ENCODE data around the gene FAM227B. TPM values are rescaled to one million over a fixed set of nuclear protein-coding genes. Genes with fewer than 3 reads are reported as not detected.
"Not testable (repeated sequence)": the region's sequence is repeated elsewhere in the genome, so short reads cannot be mapped to it uniquely, and the experiment has no call there.

FAM227B gene
- total RNA-seq (ENCODE audit: unreplicated experiment) = 3.8 TPM
- long read RNA-seq, partial matches to known transcripts = 0 of 1 reads
- long read RNA-seq, other reads (novel, unspliced or antisense) = 1 of 1 reads

- peak; percentile 93 for DNase-seq (ENCODE audit: low spot score)
- Mint-ChIP-seq H3K27me3 (ENCODE audit: unreplicated experiment) (peaks cover 2% of the 10 kb centered on the region), H3K36me3 (ENCODE audit: low read depth, unreplicated experiment) (peaks cover 18% of the 10 kb centered on the region), H3K4me1 (ENCODE audit: unreplicated experiment) (peaks cover 16% of the 10 kb centered on the region), H3K27ac (ENCODE audit: unreplicated experiment) (peak within 1 kb of the TSS; percentile 98), H3K4me3 (ENCODE audit: unreplicated experiment) (peak within 1 kb of the TSS; percentile 96), H3K9me3 (ENCODE audit: unreplicated experiment) (no peaks in the 10 kb centered on the region)
- no peak for TF ChIP-seq CTCF (IDR thresholded peaks at IDR 0.05; ENCODE audit: unreplicated experiment)
These were observed at the start of gene FAM227B, which contains the start of gene DTWD1 for GRCh38 chr15:49620658-49621368. Gene FAM227B, minus strand, starts transcription at chr15:49620818. Its CDS starts 5,647 bp downstream, at chr15:49615171. Gene DTWD1, plus strand, starts transcription at chr15:49621048. Its CDS starts 4,120 bp downstream, at chr15:49625168.

- H3K36me3 Mint-ChIP-seq (ENCODE audit: low read depth, unreplicated experiment) = no peaks in the 10 kb centered on the region
- no peak overlapping the region for H3K27ac Mint-ChIP-seq (ENCODE audit: unreplicated experiment)
- no peaks in the 10 kb centered on the region for H3K9me3 Mint-ChIP-seq (ENCODE audit: unreplicated experiment)
- no peak for TF ChIP-seq CTCF (IDR thresholded peaks at IDR 0.05; ENCODE audit: unreplicated experiment)
- no peak for DNase-seq (ENCODE audit: low spot score)
- peaks cover 3% of the 10 kb centered on the region for H3K27me3 Mint-ChIP-seq (ENCODE audit: unreplicated experiment)
- no peaks in the 10 kb centered on the region for H3K4me1 Mint-ChIP-seq (ENCODE audit: unreplicated experiment)
- H3K4me3 Mint-ChIP-seq (ENCODE audit: unreplicated experiment) = no peak overlapping the region
These were observed 48.7 kb upstream of the FAM227B start for GRCh38 chr15:49669288-49669687.

- H3K4me1 Mint-ChIP-seq (ENCODE audit: unreplicated experiment); DNase-seq (ENCODE audit: low spot score); H3K27ac Mint-ChIP-seq (ENCODE audit: unreplicated experiment); H3K4me3 Mint-ChIP-seq (ENCODE audit: unreplicated experiment); H3K36me3 Mint-ChIP-seq (ENCODE audit: low read depth, unreplicated experiment); H3K27me3 Mint-ChIP-seq (ENCODE audit: unreplicated experiment); H3K9me3 Mint-ChIP-seq (ENCODE audit: unreplicated experiment): not testable (repeated sequence)
These were observed 45.9 kb upstream of the FAM227B start for GRCh38 chr15:49666486-49666885.

- no peaks in the 10 kb centered on the region for H3K36me3 Mint-ChIP-seq (ENCODE audit: low read depth, unreplicated experiment)
- no peaks in the 10 kb centered on the region for H3K4me1 Mint-ChIP-seq (ENCODE audit: unreplicated experiment)
- H3K27me3 Mint-ChIP-seq (ENCODE audit: unreplicated experiment) = peaks cover 5% of the 10 kb centered on the region
- H3K27ac Mint-ChIP-seq (ENCODE audit: unreplicated experiment) = no peak overlapping the region
- H3K4me3 Mint-ChIP-seq (ENCODE audit: unreplicated experiment) = no peak overlapping the region
- TF ChIP-seq CTCF (IDR thresholded peaks at IDR 0.05; ENCODE audit: unreplicated experiment) = no peak
- DNase-seq (ENCODE audit: low spot score) = no peak
- no peaks in the 10 kb centered on the region for H3K9me3 Mint-ChIP-seq (ENCODE audit: unreplicated experiment)
These were observed 44.1 kb upstream of the FAM227B start for GRCh38 chr15:49664716-49665115.

GRCh38 chr15:49656734-49657133 is 36.1 kb upstream of the FAM227B start:
- DNase-seq (ENCODE audit: low spot score) = no peak
- Mint-ChIP-seq H3K27me3 (ENCODE audit: unreplicated experiment) (peaks cover 4% of the 10 kb centered on the region), H3K36me3 (ENCODE audit: low read depth, unreplicated experiment) (peaks cover 7% of the 10 kb centered on the region), H3K4me1 (ENCODE audit: unreplicated experiment) (no peaks in the 10 kb centered on the region), H3K27ac (ENCODE audit: unreplicated experiment) (no peak overlapping the region), H3K9me3 (ENCODE audit: unreplicated experiment) (peaks cover 15% of the 10 kb centered on the region), H3K4me3 (ENCODE audit: unreplicated experiment) (no peak overlapping the region)
- no peak for TF ChIP-seq CTCF (IDR thresholded peaks at IDR 0.05; ENCODE audit: unreplicated experiment)
